ENCODE results near the gene COL10A1. TPM values are rescaled to one million over a fixed set of nuclear protein-coding genes. Genes with fewer than 3 reads are reported as not detected.

The COL10A1 gene
- polyA plus RNA-seq, 3 donors = 0.33 to 0.54 (median 0.50) TPM

- no peak for DNase-seq (ENCODE audit: low read depth in 3 of 3, low spot score in 2 of 3)
These were observed 37.0 kb downstream of the COL10A1 start for GRCh38 chr6:116088946-116089345.

DNA sequence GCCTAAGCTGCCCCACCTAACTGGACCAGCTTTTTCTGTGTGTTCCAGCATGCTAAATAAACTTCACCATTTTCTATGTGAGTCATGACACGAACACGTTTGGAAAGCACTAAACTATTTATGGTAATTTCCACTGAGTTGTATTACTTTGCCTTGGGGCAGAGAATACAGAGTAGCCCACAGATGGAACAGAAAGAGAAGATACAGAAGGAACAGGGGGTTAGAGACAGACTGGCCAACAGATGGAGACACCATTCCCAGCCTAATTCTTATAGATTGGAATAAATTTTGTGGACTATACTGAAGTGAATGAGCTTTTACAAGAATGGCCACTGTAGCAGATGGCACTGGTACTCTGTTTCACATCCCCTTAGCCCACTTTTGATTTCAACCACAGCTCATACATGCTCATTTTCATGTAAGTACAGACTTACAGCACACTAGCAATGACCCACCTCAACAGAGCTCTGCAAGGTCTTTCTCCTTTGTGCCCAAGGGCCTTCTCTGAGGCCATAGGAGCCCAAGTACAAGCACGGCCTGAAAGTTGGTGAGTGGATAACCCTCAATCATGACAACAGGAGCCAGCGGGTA lies 38.4 kb downstream of the COL10A1 start:
- DNase-seq (ENCODE audit: low read depth in 3 of 3, low spot score in 2 of 3) = no peak

DNA sequence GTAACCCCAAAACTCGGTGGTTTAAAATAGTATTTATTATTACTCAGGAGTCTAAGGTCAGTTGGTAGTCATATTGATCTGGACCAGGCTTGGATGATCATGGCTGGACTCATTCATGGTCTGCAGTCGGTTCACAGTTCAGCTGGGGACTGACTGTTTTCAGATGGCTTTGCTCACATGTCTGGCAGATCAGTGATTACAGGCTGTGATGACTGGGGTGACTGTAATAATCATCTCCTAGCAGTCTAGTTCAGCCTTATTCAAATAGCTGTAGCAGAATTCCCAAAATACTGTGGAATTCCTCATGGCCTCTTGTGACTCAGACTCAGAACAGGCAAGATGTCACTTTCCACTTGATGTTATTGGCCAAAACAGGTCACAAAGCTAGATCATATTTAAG lies 41.6 kb downstream of the COL10A1 start:
- DNase-seq (ENCODE audit: low read depth in 3 of 3, low spot score in 2 of 3) = no peak

- DNase-seq (ENCODE audit: low read depth in 3 of 3, low spot score in 2 of 3) = no peak
These were observed 42.9 kb downstream of the COL10A1 start for GRCh38 chr6:116083052-116083451.

GRCh38 chr6:116078945-116079344 lies 47.0 kb downstream of the COL10A1 start:
- no peak for DNase-seq (ENCODE audit: low read depth in 3 of 3, low spot score in 2 of 3)

- no peak for DNase-seq (ENCODE audit: low read depth in 3 of 3, low spot score in 2 of 3)
These were observed 47.4 kb downstream of the COL10A1 start for GRCh38 chr6:116078522-116078921.

- no peak for DNase-seq (ENCODE audit: low read depth in 3 of 3, low spot score in 2 of 3)
These were observed 51.1 kb downstream of the COL10A1 start for GRCh38 chr6:116074732-116075390.

DNA sequence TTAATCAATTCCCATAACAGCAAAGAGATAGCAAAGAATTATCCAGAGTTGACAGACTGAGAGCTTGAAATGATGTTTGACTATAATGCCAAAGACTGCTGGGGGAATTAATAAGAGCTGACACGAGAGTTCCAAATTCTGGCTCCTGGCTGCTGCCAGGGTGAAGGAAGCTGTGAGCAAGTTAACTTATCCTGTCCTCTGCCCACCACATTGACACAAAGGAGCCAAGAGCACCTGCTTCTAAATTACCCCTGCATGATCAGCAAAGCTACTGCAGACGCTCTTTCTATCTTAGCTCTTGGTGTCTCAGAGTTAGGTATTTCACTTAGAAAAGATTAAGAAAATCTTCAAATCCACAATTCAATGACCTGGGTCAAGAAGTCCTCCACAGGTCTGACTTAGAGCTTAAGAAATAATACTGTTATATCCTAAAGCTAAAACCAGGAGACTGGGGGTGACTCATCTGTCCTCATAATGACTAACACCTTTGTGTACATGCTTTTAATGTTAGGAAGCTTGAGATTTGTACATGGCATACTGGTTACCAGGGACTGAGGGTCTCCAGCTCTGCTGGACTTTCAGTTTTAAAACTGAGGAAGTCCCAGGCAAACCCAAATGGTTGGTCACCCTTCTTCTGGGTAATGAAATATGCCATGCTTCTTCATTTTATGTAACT lies 52.0 kb downstream of the COL10A1 start:
- no peak for DNase-seq (ENCODE audit: low read depth in 3 of 3, low spot score in 2 of 3)

DNA sequence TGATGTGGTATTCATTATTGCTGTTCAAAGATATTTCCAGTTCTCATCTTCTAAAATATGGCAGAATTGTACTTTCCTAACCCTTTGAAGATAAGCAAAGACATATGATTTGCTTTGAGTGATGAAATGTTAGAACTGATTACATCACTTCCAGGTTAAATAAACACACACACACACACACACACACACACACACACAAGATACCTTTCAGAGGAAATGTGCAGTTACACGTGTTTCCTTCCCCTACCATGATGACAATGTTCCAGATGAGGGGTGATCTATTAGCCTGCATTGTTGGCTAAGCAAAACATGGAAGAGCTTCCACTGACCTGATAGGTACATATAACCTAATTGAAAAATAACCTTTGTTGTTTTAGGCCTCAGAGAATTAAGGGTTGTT lies 53.6 kb downstream of the COL10A1 start:
- no peak for DNase-seq (ENCODE audit: low read depth in 3 of 3, low spot score in 2 of 3)

DNA sequence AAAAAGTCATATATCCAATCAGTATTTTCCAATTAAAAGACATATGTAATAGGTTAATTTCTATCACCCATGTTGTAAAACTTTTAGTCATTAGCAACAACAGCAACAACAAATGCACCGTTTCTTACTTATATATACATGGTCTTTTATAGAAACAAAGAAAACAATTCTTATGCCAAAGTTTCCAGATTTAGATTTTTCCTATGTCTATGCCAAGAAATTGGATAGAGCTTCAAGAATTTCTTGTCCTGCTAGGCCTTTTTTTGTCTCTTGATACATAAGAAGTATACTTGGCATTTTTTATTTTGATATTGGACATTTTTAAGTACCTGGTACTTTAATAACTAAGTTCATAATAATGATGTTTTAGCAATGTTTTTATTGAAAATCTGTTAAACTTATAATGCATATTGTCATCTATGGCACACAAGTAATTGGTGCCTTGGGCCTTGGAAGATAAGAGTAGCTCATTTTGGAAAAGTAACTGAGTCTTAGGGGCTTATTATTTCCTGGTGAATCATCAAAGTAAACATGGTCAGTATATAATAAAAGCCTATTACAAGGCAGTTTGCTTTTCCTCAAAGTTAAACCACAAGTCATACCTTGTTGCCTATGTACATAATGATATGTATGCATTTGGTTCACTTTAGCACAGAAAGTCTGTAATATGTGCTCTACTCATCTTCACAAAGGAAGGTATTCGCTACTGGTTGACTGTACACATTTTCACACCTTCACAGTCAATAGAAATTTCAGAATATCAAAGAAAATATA lies 55.1 kb downstream of the COL10A1 start:
- DNase-seq (ENCODE audit: low read depth in 3 of 3, low spot score in 2 of 3) = no peak

GRCh38 chr6:116070101-116070500 lies 55.8 kb downstream of the COL10A1 start:
- DNase-seq (ENCODE audit: low read depth in 3 of 3, low spot score in 2 of 3) = no peak

Other genes with a start within 250 kb of the COL10A1 start
- 1 to 10 TPM; 4.9 to 5.3 (median 5.1) TPM for gene FRK, start 65.2 kb downstream of the COL10A1 start, polyA plus RNA-seq (ENCODE audit: insufficient read length in 3 of 3)
- gene NT5DC1, start 25.3 kb downstream of the COL10A1 start, polyA plus RNA-seq (ENCODE audit: insufficient read length in 3 of 3) = 10 to 100 TPM; 43.4 to 45.6 (median 44.6) TPM
- gene TSPYL4, start 127.9 kb upstream of the COL10A1 start, polyA plus RNA-seq (ENCODE audit: insufficient read length in 3 of 3) = 10 to 100 TPM; 57.5 to 63.5 (median 59.8) TPM
- 100 to 1,000 TPM; 105 to 110 (median 109) TPM for gene TSPYL1, start 153.8 kb upstream of the COL10A1 start, polyA plus RNA-seq (ENCODE audit: insufficient read length in 3 of 3)
- gene DSE, start 244.8 kb upstream of the COL10A1 start, polyA plus RNA-seq (ENCODE audit: insufficient read length in 3 of 3) = 10 to 100 TPM; 42.2 to 45.0 (median 43.1) TPM

Data from right renal cortex interstitium (tissue), 3 donors.